Fibroblast of villous mesenchyme (primary cell): Measurements from ENCODE around the gene ITFG2. TPM values are rescaled to one million over a fixed set of nuclear protein-coding genes. Genes with fewer than 3 reads are reported as not detected.

ENCODE experiments used
- DNase-seq: peaks from one replicate; pipeline ENCODE4 v3.0.0-alpha.2; 2010; ENCODE audit warnings: low read depth
- H3K4me3 ChIP-seq: 2 replicates; pipeline ENCODE4 v1.5.1; 2011; ENCODE audit warnings: low read depth, mild to moderate bottlenecking, low read length
- CTCF ChIP-seq: IDR thresholded peaks from 2 replicates; pipeline ENCODE4 v1.5.1; 2012; ENCODE audit warnings: low read depth, mild to moderate bottlenecking, low read length; ENCODE audit not compliant: insufficient read depth
- total RNA-seq: library from RNA; depleted of rRNA; stranded (reverse); fragments of >200 nt; gene quantifications from 2 replicates; pipeline ENCODE4 v1.2.3, GENCODE V29; 2012

ITFG2 gene
- total RNA-seq, 1 donor: 21.2 TPM

- H3K4me3 ChIP-seq: no peak overlapping the region
- DNase-seq: no peak
- no peak for TF ChIP-seq CTCF
These were observed 20.2 kb downstream of the ITFG2 start for GRCh38 chr12:2832550-2833127.

- no peak for DNase-seq
- no peak overlapping the region for H3K4me3 ChIP-seq
- TF ChIP-seq CTCF: no peak
These were observed 20.9 kb downstream of the ITFG2 start for GRCh38 chr12:2833327-2833726.

GRCh38 chr12:2833810-2834209 lies 21.3 kb downstream of the ITFG2 start:
- H3K4me3 ChIP-seq: no peak overlapping the region
- no peak for TF ChIP-seq CTCF
- DNase-seq: no peak

GRCh38 chr12:2834581-2835491 lies 22.4 kb downstream of the ITFG2 start, which contains the start of gene NRIP2:
TSS of gene NRIP2 (minus strand) at chr12:2835035. CDS start at chr12:2834983, 52 bp downstream.
- TF ChIP-seq CTCF: peak; percentile 22
- H3K4me3 ChIP-seq: no peak within 1 kb of the TSS
- DNase-seq: peak; percentile 76

- DNase-seq: no peak
- no peak for TF ChIP-seq CTCF
- no peak overlapping the region for H3K4me3 ChIP-seq
These were observed 23.4 kb downstream of the ITFG2 start for GRCh38 chr12:2835691-2836403.

GRCh38 chr12:2836574-2836973 lies 24.1 kb downstream of the ITFG2 start:
- TF ChIP-seq CTCF: no peak
- DNase-seq: no peak
- H3K4me3 ChIP-seq: no peak overlapping the region
